HepG2 (cell line): ENCODE results near the gene SH3TC2. TPM values are rescaled to one million over a fixed set of nuclear protein-coding genes. Genes with fewer than 3 reads are reported as not detected.

ENCODE experiments used
- ATAC-seq: fragments of 200-7000 bp; cut with Tn5 transposase; 3 replicates; pipeline ENCODE4 v1.9.1; 2020; ENCODE audit warnings: mild to moderate bottlenecking, moderate library complexity
- BruUV-seq: library from RNA; stranded (reverse); fragments of 400-500 nt; replicated peaks from 2 replicates; lab custom pipeline; 2021; lab: Mats Ljungman, UMichigan
- CTCF ChIA-PET: fragments of 300-600 bp; formaldehyde crosslinking; extraction: SDS; loops from one replicate; lab custom pipeline; 2021; ENCODE audit warnings: low total read pairs, inconsistent platforms, low intra/inter-chr PET ratio; lab: Yijun Ruan, JAX
- POLR2A ChIA-PET: fragments of 350-600 bp; sonication (Branson Sonifier 250); formaldehyde crosslinking; loops from one replicate; lab custom pipeline; 2020; ENCODE audit warnings: antibody characterized with exemption, inconsistent platforms; lab: Yijun Ruan, JAX
- DNase-seq: peaks from one replicate; pipeline ENCODE4 v3.0.0-alpha.2; 2015; ENCODE audit warnings: low spot score
- FAIRE-seq: peaks from 3 replicates; lab custom pipeline; 2011; peaks lifted over from hg19 to GRCh38; lab: Jason Lieb, UNC
- H2AFZ ChIP-seq: one replicate; pipeline ENCODE4 v1.6.1; 2011; ENCODE audit warnings: low read length, inconsistent platforms
- H3K27ac ChIP-seq: fragments of 300-600 bp; 3 replicates; pipeline ENCODE4 v1.8.0; 2011; ENCODE audit warnings: mixed run types, mild to moderate bottlenecking, mixed read lengths, low read length, inconsistent platforms; ENCODE audit not compliant: insufficient read depth; ENCODE audit errors: extremely low read length
- H3K27me3 ChIP-seq, 2 experiments: fragments of 200-600 bp in 1 of 2; 2 replicates in 1 of 2; 3 replicates in 1 of 2; pipeline versions ENCODE4 v1.6.0 to v1.8.0; 2011; ENCODE audit warnings: low read length in 2 of 2, mild to moderate bottlenecking in 2 of 2, moderate library complexity in 2 of 2, inconsistent platforms in 1 of 2; ENCODE audit not compliant: insufficient read depth in 2 of 2, control insufficient read depth in 1 of 2
- H3K36me3 ChIP-seq, 2 experiments: fragments of 200-600 bp in 1 of 2; replicated peaks in 1 of 2; 2 replicates in 1 of 2; 3 replicates in 1 of 2; pipeline versions ENCODE4 v1.5.1 to v1.8.0; 2011; ENCODE audit warnings: low read length in 2 of 2, inconsistent platforms in 1 of 2; ENCODE audit not compliant: insufficient read depth in 2 of 2, control insufficient read depth in 1 of 2
- H3K4me1 ChIP-seq: 2 replicates; pipeline ENCODE4 v1.5.1; 2012; ENCODE audit warnings: low read length, inconsistent platforms; ENCODE audit not compliant: insufficient read depth
- H3K4me2 ChIP-seq: 2 replicates; pipeline ENCODE4 v1.6.0; 2011; ENCODE audit warnings: low read depth, low read length, inconsistent platforms
- H3K4me3 ChIP-seq, 3 experiments: fragments of 200-600 bp in 1 of 3; sonication (generic), shearing (Covaris generic) in 1 of 3; replicated peaks in 1 of 3; 2 replicates each; pipeline ENCODE4 v1.5.1; 2011 to 2016; ENCODE audit warnings: low read length in 3 of 3, inconsistent platforms in 2 of 3, low read depth in 2 of 3, mild to moderate bottlenecking in 2 of 3, control low read depth in 1 of 3, mixed read lengths in 1 of 3; ENCODE audit not compliant: insufficient read depth in 1 of 3
- H3K79me2 ChIP-seq: one replicate; pipeline ENCODE4 v1.6.1; 2011; ENCODE audit warnings: low read length, inconsistent platforms; ENCODE audit not compliant: insufficient read depth
- H3K9ac ChIP-seq: 2 replicates; pipeline ENCODE4 v1.6.0; 2011; ENCODE audit warnings: mild to moderate bottlenecking, low read depth, low read length, inconsistent platforms; ENCODE audit not compliant: insufficient read depth
- H3K9me3 ChIP-seq: 2 replicates; pipeline ENCODE4 v1.5.1; 2012; ENCODE audit warnings: mild to moderate bottlenecking, low read length
- H4K20me1 ChIP-seq: 2 replicates; pipeline ENCODE4 v1.6.0; 2011; ENCODE audit warnings: inconsistent platforms, mild to moderate bottlenecking, low read length, moderate library complexity; ENCODE audit not compliant: insufficient read depth
- ATF6 ChIP-seq: sonication (generic); formaldehyde crosslinking; conservative IDR thresholded peaks from 2 replicates; pipeline ENCODE4 v1.4.0; 2020; ENCODE audit warnings: missing genetic modification reagents
- BATF2 ChIP-seq: sonication (generic); formaldehyde crosslinking; IDR thresholded peaks from 2 replicates; pipeline ENCODE4 v1.8.0; 2022; ENCODE audit warnings: mild to moderate bottlenecking, missing genetic modification reagents, moderate library complexity
- DNMT3B ChIP-seq: conservative IDR thresholded peaks from 2 replicates; pipeline ENCODE4 v1.6.1; 2016; ENCODE audit warnings: missing biosample characterization, control low read depth
- E2F2 ChIP-seq: sonication (generic); formaldehyde crosslinking; IDR thresholded peaks from 2 replicates; pipeline ENCODE4 v1.4.0; 2020; ENCODE audit warnings: missing genetic modification reagents, borderline replicate concordance
- GATA4 ChIP-seq: sonication (generic); IDR thresholded peaks from 2 replicates; pipeline ENCODE4 v1.6.1; 2016; ENCODE audit warnings: antibody characterized with exemption, low read depth, borderline replicate concordance
- IKZF5 ChIP-seq: IDR thresholded peaks from 2 replicates; pipeline ENCODE4 v1.6.1; 2018; ENCODE audit warnings: missing genetic modification reagents, mild to moderate bottlenecking, missing compliant biosample characterization
- MIXL1 ChIP-seq: IDR thresholded peaks from 2 replicates; pipeline ENCODE4 v1.6.1; 2016
- NPAS2 ChIP-seq: sonication (generic); formaldehyde crosslinking; IDR thresholded peaks from 2 replicates; pipeline ENCODE4 v1.8.0; 2022; ENCODE audit warnings: mild to moderate bottlenecking, missing genetic modification reagents, borderline replicate concordance
- SMC3 ChIP-seq: IDR thresholded peaks from 2 replicates; pipeline ENCODE4 v1.6.1; 2011; ENCODE audit warnings: low read length, improper control_type of control experiment
- TMF1 ChIP-seq: sonication (generic); formaldehyde crosslinking; IDR thresholded peaks from 2 replicates; pipeline ENCODE4 v1.8.1; 2022; ENCODE audit warnings: low read depth, missing genetic modification reagents
- ZNF224 ChIP-seq: sonication (generic); formaldehyde crosslinking; IDR thresholded peaks from 2 replicates; pipeline ENCODE4 v1.5.0; 2020; ENCODE audit warnings: mild to moderate bottlenecking, missing genetic modification reagents
- ZNF225 ChIP-seq: sonication (generic); formaldehyde crosslinking; IDR thresholded peaks from 2 replicates; pipeline ENCODE4 v1.4.0; 2020; ENCODE audit warnings: mild to moderate bottlenecking, missing genetic modification reagents
- ZNF33B ChIP-seq: sonication (generic); formaldehyde crosslinking; IDR thresholded peaks from 2 replicates; pipeline ENCODE4 v1.5.1; 2020; ENCODE audit warnings: mild to moderate bottlenecking, missing genetic modification reagents
- ZNF510 ChIP-seq: sonication (generic); formaldehyde crosslinking; IDR thresholded peaks from 2 replicates; pipeline ENCODE4 v1.4.0; 2020; ENCODE audit warnings: low read depth, mild to moderate bottlenecking, missing genetic modification reagents
- ZNF644 ChIP-seq: IDR thresholded peaks from 2 replicates; pipeline ENCODE4 v1.6.1; 2016; ENCODE audit warnings: low read depth
- ZNF703 ChIP-seq: sonication (generic); formaldehyde crosslinking; IDR thresholded peaks from 2 replicates; pipeline ENCODE4 v1.5.1; 2020; ENCODE audit warnings: missing genetic modification reagents, mild to moderate bottlenecking, moderate library complexity, borderline replicate concordance
- ZNF704 ChIP-seq: sonication (generic); formaldehyde crosslinking; IDR thresholded peaks from 2 replicates; pipeline ENCODE4 v1.8.1; 2023; ENCODE audit warnings: mild to moderate bottlenecking, inconsistent platforms, moderate library complexity, missing genetic modification reagents, borderline replicate concordance
- ZSCAN25 ChIP-seq: sonication (generic); formaldehyde crosslinking; IDR thresholded peaks from 2 replicates; pipeline ENCODE4 v1.8.0; 2022; ENCODE audit warnings: mild to moderate bottlenecking, missing genetic modification reagents
- WGBS: methylation state at CpG from one replicate; pipeline ENCODE4 v1.1.6; 2017; ENCODE audit warnings: low lambda C conversion rate; 5-methylcytosine and 5-hydroxymethylcytosine counted together
- in situ Hi-C: cut with HindIII; loops from 2 replicates; pipeline ENCODE4 v1.10.0; 2017; ENCODE audit warnings: low pct_unique_long_range_greater_than_20kb; ENCODE audit not compliant: extremely low pct_ligation_motif_present
- intact Hi-C: fragments of 100-400 bp; cut with micrococcal nuclease; formaldehyde crosslinking; loops from one replicate; pipeline ENCODE4 v1.10.0; 2022; ENCODE audit not compliant: unreplicated experiment
- polyA plus RNA-seq, 8 experiments: library from polyadenylated mRNA; depleted of rRNA in 3 of 8; stranded (reverse) in 7 of 8; unstranded in 1 of 8; fragments of >200 nt; fragmentation: Illumina TruSeq in 4 of 8; extraction: Trizol in 4 of 8; gene quantifications; 2 replicates each; pipeline versions ENCODE4 v1.2.1 to v1.2.3, GENCODE V29; 2011 to 2016; ENCODE audit warnings: low read depth in 4 of 8, missing spikeins in 1 of 8, mixed read lengths in 1 of 8; ENCODE audit not compliant: insufficient read depth in 1 of 8
- total RNA-seq, 5 experiments: library from RNA; depleted of rRNA; stranded (reverse); fragments of >200 nt; fragmentation: Illumina TruSeq; extraction: Trizol; gene quantifications; 2 replicates each; pipeline ENCODE4 v1.2.3, GENCODE V29; 2016; ENCODE audit warnings: low read depth in 1 of 5

SH3TC2 gene
- total and polyA plus RNA-seq, 2 of the 13 experiments (the other 11 are each of a cell fraction or from before 2014, with no cell fraction given), result 0.34 to 0.71 TPM

- H3K4me3 ChIP-seq, result no peak overlapping the region
- H3K4me1 ChIP-seq, result peaks cover 16% of the 10 kb centered on the region
- FAIRE-seq (no peak), ATAC-seq (no peak), DNase-seq (no peak)
- no peaks in the 10 kb centered on the region for H3K79me2 ChIP-seq
- no peak overlapping the region for H2AFZ ChIP-seq
- ChIA-PET POLR2A (no interaction called here), CTCF (no interaction called here)
- H4K20me1 ChIP-seq, result no peaks in the 10 kb centered on the region
- no peak overlapping the region for H3K4me2 ChIP-seq
- BruUV-seq, result no TSS peak
- in situ Hi-C loops (no loop called here), intact Hi-C loops (loop anchor here (2.0 to 5.0 kb wide), 3 partner anchors 32 to 87 kb away; no protein-coding TSS in a partner anchor)
- H3K9me3 ChIP-seq, result no peaks in the 10 kb centered on the region
- no peaks in the 10 kb centered on the region for H3K36me3 ChIP-seq
- WGBS, result 60% methylated on average over 3 of the region's 3 CpGs
- no peak overlapping the region for H3K9ac ChIP-seq
- no peak overlapping the region for H3K27ac ChIP-seq
- H3K27me3 ChIP-seq, result no peaks in the 10 kb centered on the region
- no peak for TF ChIP-seq DNMT3B
- no peak for TF ChIP-seq E2F2 (CRISPR knock-in tag)
- no peak for TF ChIP-seq SMC3
- no peak for TF ChIP-seq BATF2 (CRISPR knock-in tag)
- TF ChIP-seq ZSCAN25, result no peak
- TF ChIP-seq GATA4, result no peak
- no peak for TF ChIP-seq IKZF5
- no peak for TF ChIP-seq MIXL1
- no peak for TF ChIP-seq ZNF224 (CRISPR knock-in tag)
- TF ChIP-seq ZNF33B (CRISPR knock-in tag), result no peak
- no peak for TF ChIP-seq NPAS2 (CRISPR knock-in tag)
- TF ChIP-seq ZNF644 (CRISPR knock-in tag), result no peak
- TF ChIP-seq ATF6 (CRISPR knock-in tag), result no peak
- no peak for TF ChIP-seq ZNF510 (CRISPR knock-in tag)
- no peak for TF ChIP-seq ZNF703 (CRISPR knock-in tag)
- TF ChIP-seq TMF1 (CRISPR knock-in tag), result no peak
- TF ChIP-seq ZNF704, result no peak
- TF ChIP-seq ZNF225 (CRISPR knock-in tag), result no peak
These were observed 63.1 kb downstream of the SH3TC2 start for GRCh38 chr5:148999741-149000140.
